Gastroesophageal sphincter (tissue), 3 donors: Measurements from ENCODE around the gene CCDC191.

Experiments used
- CTCF ChIP-seq, 4 experiments: fragments of 200-600 bp in 2 of 4; fragments of 450-650 bp in 2 of 4; sonication (generic) in 1 of 4; IDR thresholded peaks; one replicate each; pipeline ENCODE4 v1.5.1; 2017 to 2019; ENCODE audit warnings: antibody characterized with exemption in 4 of 4, mild to moderate bottlenecking in 2 of 4, moderate library complexity in 2 of 4
- POLR2A ChIP-seq, 2 donors: fragments of 450-650 bp; IDR thresholded peaks; one replicate each; pipeline ENCODE4 v1.6.1; 2017; ENCODE audit warnings: antibody characterized with exemption in 2 of 2, mild to moderate bottlenecking in 2 of 2, moderate library complexity in 1 of 2
- POLR2AphosphoS5 ChIP-seq: sonication (generic); formaldehyde crosslinking; IDR thresholded peaks from one replicate; pipeline ENCODE4 v1.6.1; 2017; ENCODE audit warnings: antibody characterized with exemption

- TF ChIP-seq CTCF (IDR thresholded peaks at IDR 0.05) (no peak), POLR2A (IDR thresholded peaks at IDR 0.05) (no peak), POLR2AphosphoS5 (no peak)
Observed at GRCh38 chr3:113946831-113947230, 109.5 kb downstream of the CCDC191 start.
